SK-N-SH (cell line): ENCODE results near the gene PCDH17. TPM values are rescaled to one million over a fixed set of nuclear protein-coding genes. Genes with fewer than 3 reads are reported as not detected.

Experiments used
- CTCF ChIA-PET: fragments of 300-600, 350-600 bp; formaldehyde crosslinking; extraction: SDS; loops from one replicate; lab custom pipeline; 2021; lab: Yijun Ruan, JAX
- POLR2A ChIA-PET: fragments of 350-600 bp; sonication (Branson Sonifier 250); formaldehyde crosslinking; extraction: SDS; loops from one replicate; lab custom pipeline; 2020; ENCODE audit warnings: antibody characterized with exemption, inconsistent platforms; lab: Yijun Ruan, JAX
- DNase-seq: peaks from one replicate; pipeline ENCODE4 v3.0.0; 2012
- H2AFZ ChIP-seq: fragments of 200-600 bp; sonication (generic); 2 replicates; pipeline ENCODE4 v1.8.1; 2016; ENCODE audit warnings: antibody characterized with exemption, mild to moderate bottlenecking, low read depth
- H3F3A ChIP-seq: fragments of 200-600 bp; sonication (generic); replicated peaks from 2 replicates; pipeline ENCODE3; 2016; ENCODE audit warnings: antibody characterized with exemption, mild to moderate bottlenecking; ENCODE audit not compliant: insufficient read depth
- H3K27ac ChIP-seq, 2 experiments: fragments of 200-500 bp in 1 of 2; fragments of 200-600 bp in 1 of 2; sonication (Bioruptor generic) in 1 of 2; sonication (generic), shearing (Covaris generic) in 1 of 2; 2 replicates each; pipeline versions ENCODE4 v1.5.1 to v1.6.1; 2014 to 2016; ENCODE audit warnings: low read depth in 2 of 2, inconsistent platforms in 1 of 2, low read length in 1 of 2, mild to moderate bottlenecking in 1 of 2, mixed read lengths in 1 of 2
- H3K27me3 ChIP-seq: fragments of 200-600 bp; sonication (generic), shearing (Covaris generic); 2 replicates; pipeline ENCODE4 v1.6.1; 2016; ENCODE audit warnings: mixed run types; ENCODE audit not compliant: insufficient read depth
- H3K36me3 ChIP-seq, 2 experiments: fragments of 200-500 bp in 1 of 2; fragments of 200-600 bp in 1 of 2; sonication (Bioruptor generic) in 1 of 2; sonication (generic) in 1 of 2; replicated peaks in 1 of 2; 2 replicates each; pipeline versions ENCODE3 to v1.5.1; 2014 to 2016; ENCODE audit warnings: low read length in 1 of 2, mild to moderate bottlenecking in 1 of 2; ENCODE audit not compliant: insufficient read depth in 2 of 2, control insufficient read depth in 1 of 2
- H3K4me1 ChIP-seq, 2 experiments: fragments of 200-500 bp in 1 of 2; fragments of 200-600 bp in 1 of 2; sonication (Bioruptor generic) in 1 of 2; sonication (generic), shearing (Covaris generic) in 1 of 2; 2 replicates each; pipeline versions ENCODE4 v1.5.1 to v1.6.1; 2014 to 2016; ENCODE audit warnings: low read depth in 1 of 2, low read length in 1 of 2, mixed run types in 1 of 2; ENCODE audit not compliant: insufficient read depth in 2 of 2, control insufficient read depth in 1 of 2
- H3K4me2 ChIP-seq: fragments of 200-600 bp; sonication (generic), shearing (Covaris generic); 2 replicates; pipeline ENCODE4 v1.6.1; 2017; ENCODE audit warnings: mixed run types
- H3K4me3 ChIP-seq, 2 experiments: fragments of 200-500 bp in 1 of 2; fragments of 200-600 bp in 1 of 2; sonication (Bioruptor generic) in 1 of 2; sonication (generic), shearing (Covaris generic) in 1 of 2; 2 replicates each; pipeline versions ENCODE4 v1.5.1 to v1.8.1; 2014 to 2016; ENCODE audit warnings: low read depth in 2 of 2, inconsistent platforms in 1 of 2, low read length in 1 of 2, mild to moderate bottlenecking in 1 of 2, mixed read lengths in 1 of 2, moderate library complexity in 1 of 2
- H3K79me2 ChIP-seq: fragments of 200-600 bp; sonication (generic); 2 replicates; pipeline ENCODE4 v1.8.1; 2017; ENCODE audit warnings: mild to moderate bottlenecking; ENCODE audit not compliant: insufficient read depth
- H3K9ac ChIP-seq: fragments of 200-600 bp; sonication (generic); 2 replicates; pipeline ENCODE4 v1.6.1; 2017; ENCODE audit warnings: mixed run types
- H3K9me2 ChIP-seq: fragments of 200-600 bp; sonication (generic); 2 replicates; pipeline ENCODE4 v1.6.1; 2017; ENCODE audit warnings: mixed run types
- H3K9me3 ChIP-seq: fragments of 200-600 bp; sonication (generic); 2 replicates; pipeline ENCODE4 v1.6.1; 2017; ENCODE audit warnings: mixed run types, mild to moderate bottlenecking, moderate library complexity
- H4K20me1 ChIP-seq: fragments of 200-600 bp; sonication (generic); 2 replicates; pipeline ENCODE4 v1.6.1; 2017; ENCODE audit warnings: mild to moderate bottlenecking, mixed run types; ENCODE audit not compliant: insufficient read depth
- EP300 ChIP-seq, 2 experiments: IDR thresholded peaks; 2 replicates each; pipeline versions ENCODE4 v1.4.0 to v1.6.1; 2012; ENCODE audit warnings: borderline replicate concordance in 1 of 2, low read depth in 1 of 2, low read length in 1 of 2
- FOSL2 ChIP-seq: IDR thresholded peaks from 2 replicates; pipeline ENCODE4 v1.4.0; 2012; ENCODE audit warnings: low read depth, mild to moderate bottlenecking, moderate library complexity, borderline replicate concordance
- FOXJ3 ChIP-seq: sonication (generic); formaldehyde crosslinking; IDR thresholded peaks from 2 replicates; pipeline ENCODE4 v1.5.1; 2020; ENCODE audit warnings: mild to moderate bottlenecking, missing genetic modification reagents
- GABPA ChIP-seq: IDR thresholded peaks from 2 replicates; pipeline ENCODE4 v1.4.0; 2012; ENCODE audit warnings: low read depth, mild to moderate bottlenecking
- GATA2 ChIP-seq: sonication (generic); formaldehyde crosslinking; IDR thresholded peaks from 2 replicates; pipeline ENCODE4 v1.5.0; 2020; ENCODE audit warnings: mild to moderate bottlenecking, missing genetic modification reagents
- JUND ChIP-seq: IDR thresholded peaks from 2 replicates; pipeline ENCODE4 v1.4.0; 2012
- MEF2A ChIP-seq: IDR thresholded peaks from 2 replicates; pipeline ENCODE4 v1.4.0; 2012; ENCODE audit warnings: low read depth, borderline replicate concordance
- MXI1 ChIP-seq: IDR thresholded peaks from 2 replicates; pipeline ENCODE4 v1.6.1; 2012; ENCODE audit warnings: mild to moderate bottlenecking, low read depth, low read length, improper control_type of control experiment
- NFIC ChIP-seq: IDR thresholded peaks from 2 replicates; pipeline ENCODE4 v1.4.0; 2012; ENCODE audit warnings: borderline replicate concordance
- NRF1 ChIP-seq: IDR thresholded peaks from 2 replicates; pipeline ENCODE4 v1.6.1; 2012; ENCODE audit warnings: low read depth, mild to moderate bottlenecking, low read length
- RXRA ChIP-seq: IDR thresholded peaks from 2 replicates; pipeline ENCODE4 v1.4.0; 2012; ENCODE audit warnings: low read depth, mild to moderate bottlenecking, borderline replicate concordance
- SIN3A ChIP-seq: IDR thresholded peaks from 2 replicates; pipeline ENCODE4 v1.6.1; 2012; ENCODE audit warnings: low read depth, mild to moderate bottlenecking, low read length, moderate library complexity, borderline replicate concordance
- SMC3 ChIP-seq: IDR thresholded peaks from 2 replicates; pipeline ENCODE4 v1.6.1; 2012; ENCODE audit warnings: low read depth, low read length, improper control_type of control experiment
- YY1 ChIP-seq: IDR thresholded peaks from 2 replicates; pipeline ENCODE4 v1.4.0; 2012; ENCODE audit warnings: low read depth, mild to moderate bottlenecking
- WGBS: methylation state at CpG from one replicate; pipeline ENCODE4 v1.1.6; 2017; ENCODE audit warnings: low lambda C conversion rate; 5-methylcytosine and 5-hydroxymethylcytosine counted together
- polyA plus RNA-seq, 3 experiments: library from polyadenylated mRNA; depleted of rRNA; stranded (reverse); fragments of >200 nt; gene quantifications; 2 replicates each; pipeline ENCODE4 v1.2.3, GENCODE V29; 2012
- TF ChIP-seq, protein P1 (sequence below): IDR thresholded peaks from 2 replicates; pipeline ENCODE4 v1.4.0; 2012; ENCODE audit warnings: low read depth, borderline replicate concordance
- TF ChIP-seq, protein P2 (sequence below): IDR thresholded peaks from 2 replicates; pipeline ENCODE4 v1.6.1; 2012; ENCODE audit warnings: mild to moderate bottlenecking, low read depth, low read length, moderate library complexity

Gene PCDH17
- polyA plus RNA-seq, 1 of the 3 experiments (the other 2 are of a cell fraction) = 0.13 TPM

DNA sequence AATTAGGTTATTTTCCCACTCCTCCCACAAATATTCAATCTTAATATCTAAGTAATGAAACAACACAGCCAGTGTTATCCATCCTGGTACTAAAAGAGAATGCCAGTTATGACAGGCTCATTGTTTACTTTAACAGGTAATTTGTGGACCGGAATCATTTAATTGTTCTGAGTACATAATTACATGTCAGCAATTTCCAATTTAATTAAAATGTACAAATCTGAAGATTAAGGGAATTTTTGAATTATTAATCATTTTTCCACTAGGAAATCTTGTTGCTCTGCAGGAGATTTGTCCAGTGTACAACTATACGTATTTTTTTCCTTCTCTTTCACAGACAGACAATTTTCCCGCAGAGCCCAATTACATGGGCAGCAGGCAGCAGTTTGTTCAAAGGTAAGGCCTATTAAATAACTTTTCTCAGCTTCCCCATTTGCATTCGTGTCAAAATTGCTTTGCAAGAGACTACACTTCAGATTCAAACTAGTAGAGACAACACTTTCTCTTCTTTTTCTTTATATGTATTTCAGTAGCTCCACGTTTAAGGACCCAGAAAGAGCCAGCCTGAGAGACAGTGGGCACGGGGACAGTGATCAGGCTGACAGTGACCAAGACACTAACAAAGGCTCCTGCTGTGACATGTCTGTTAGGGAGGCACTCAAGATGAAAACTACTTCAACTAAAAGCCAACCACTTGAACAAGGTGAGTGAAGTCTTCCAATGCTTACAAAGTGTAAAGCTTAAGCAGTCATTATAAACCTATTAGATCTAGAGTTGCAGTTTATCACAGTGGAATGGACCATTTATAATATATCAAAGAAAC is 34.8 kb downstream of the PCDH17 start:
- H3K9me3 ChIP-seq = no peaks in the 10 kb centered on the region
- H3K4me2 ChIP-seq = no peak overlapping the region
- TF ChIP-seq FOXJ3 (CRISPR knock-in tag) = no peak
- TF ChIP-seq SMC3 = no peak
- TF ChIP-seq SIN3A = no peak
- no peak for TF ChIP-seq NFIC
- TF ChIP-seq MEF2A = no peak
- no peaks in the 10 kb centered on the region for H3K9me2 ChIP-seq
- no peak overlapping the region for H2AFZ ChIP-seq
- no peaks in the 10 kb centered on the region for H3K4me1 ChIP-seq
- H3K79me2 ChIP-seq = no peaks in the 10 kb centered on the region
- H3F3A ChIP-seq = no peaks in the 10 kb centered on the region
- ChIA-PET POLR2A (no interaction called here), CTCF (no interaction called here)
- no peaks in the 10 kb centered on the region for H4K20me1 ChIP-seq
- no peak for DNase-seq
- no peaks in the 10 kb centered on the region for H3K27me3 ChIP-seq
- H3K36me3 ChIP-seq = no peaks in the 10 kb centered on the region
- no peak overlapping the region for H3K9ac ChIP-seq
- H3K4me3 ChIP-seq = no peak overlapping the region
- no peak overlapping the region for H3K27ac ChIP-seq
- WGBS = 44% methylated on average over 6 of the region's 6 CpGs

DNA sequence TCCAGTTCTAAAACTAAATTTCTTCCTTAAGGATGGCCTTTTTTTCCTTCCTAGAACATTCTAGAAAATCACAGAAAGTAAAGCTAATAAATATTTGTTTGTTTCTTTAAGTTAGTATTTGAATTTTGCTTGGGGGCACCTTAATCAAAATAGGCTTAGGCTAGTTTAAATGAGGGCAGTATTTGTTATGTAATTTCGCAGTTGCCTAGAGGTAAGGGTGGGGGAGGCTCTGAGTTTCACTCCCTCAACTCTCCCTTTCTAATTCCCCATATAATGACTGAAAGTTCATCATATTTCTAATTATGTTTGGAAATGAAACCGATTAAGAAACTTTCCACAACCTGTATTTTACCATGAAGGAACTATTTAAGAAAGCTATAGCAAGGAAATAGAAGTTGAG is 40.6 kb downstream of the PCDH17 start:
- WGBS = 38% methylated on average over 2 of the region's 2 CpGs
- no peak overlapping the region for H2AFZ ChIP-seq
- no peaks in the 10 kb centered on the region for H4K20me1 ChIP-seq
- ChIA-PET CTCF (interaction anchor here (1.2 kb wide), 1 partner anchor 40 kb away, joined by 4 read pairs; the partner anchor contains the start of gene PCDH17), POLR2A (no interaction called here)
- no peak for DNase-seq
- no peak for TF ChIP-seq SMC3
- TF ChIP-seq, protein P1, sequence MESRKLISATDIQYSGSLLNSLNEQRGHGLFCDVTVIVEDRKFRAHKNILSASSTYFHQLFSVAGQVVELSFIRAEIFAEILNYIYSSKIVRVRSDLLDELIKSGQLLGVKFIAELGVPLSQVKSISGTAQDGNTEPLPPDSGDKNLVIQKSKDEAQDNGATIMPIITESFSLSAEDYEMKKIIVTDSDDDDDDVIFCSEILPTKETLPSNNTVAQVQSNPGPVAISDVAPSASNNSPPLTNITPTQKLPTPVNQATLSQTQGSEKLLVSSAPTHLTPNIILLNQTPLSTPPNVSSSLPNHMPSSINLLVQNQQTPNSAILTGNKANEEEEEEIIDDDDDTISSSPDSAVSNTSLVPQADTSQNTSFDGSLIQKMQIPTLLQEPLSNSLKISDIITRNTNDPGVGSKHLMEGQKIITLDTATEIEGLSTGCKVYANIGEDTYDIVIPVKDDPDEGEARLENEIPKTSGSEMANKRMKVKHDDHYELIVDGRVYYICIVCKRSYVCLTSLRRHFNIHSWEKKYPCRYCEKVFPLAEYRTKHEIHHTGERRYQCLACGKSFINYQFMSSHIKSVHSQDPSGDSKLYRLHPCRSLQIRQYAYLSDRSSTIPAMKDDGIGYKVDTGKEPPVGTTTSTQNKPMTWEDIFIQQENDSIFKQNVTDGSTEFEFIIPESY = no peak
- TF ChIP-seq FOSL2 = no peak
- H3K9me3 ChIP-seq = no peaks in the 10 kb centered on the region
- no peak overlapping the region for H3K9ac ChIP-seq
- no peaks in the 10 kb centered on the region for H3K79me2 ChIP-seq
- H3K4me2 ChIP-seq = no peak overlapping the region
- H3F3A ChIP-seq = no peaks in the 10 kb centered on the region
- peaks cover 0 to 3% of the 10 kb centered on the region in 2 experiments; a peak in 1 of 4 replicates for H3K4me1 ChIP-seq
- H3K27me3 ChIP-seq = no peaks in the 10 kb centered on the region
- H3K27ac ChIP-seq = no peak overlapping the region
- H3K36me3 ChIP-seq = no peaks in the 10 kb centered on the region
- no peaks in the 10 kb centered on the region for H3K9me2 ChIP-seq
- H3K4me3 ChIP-seq = no peak overlapping the region

DNA sequence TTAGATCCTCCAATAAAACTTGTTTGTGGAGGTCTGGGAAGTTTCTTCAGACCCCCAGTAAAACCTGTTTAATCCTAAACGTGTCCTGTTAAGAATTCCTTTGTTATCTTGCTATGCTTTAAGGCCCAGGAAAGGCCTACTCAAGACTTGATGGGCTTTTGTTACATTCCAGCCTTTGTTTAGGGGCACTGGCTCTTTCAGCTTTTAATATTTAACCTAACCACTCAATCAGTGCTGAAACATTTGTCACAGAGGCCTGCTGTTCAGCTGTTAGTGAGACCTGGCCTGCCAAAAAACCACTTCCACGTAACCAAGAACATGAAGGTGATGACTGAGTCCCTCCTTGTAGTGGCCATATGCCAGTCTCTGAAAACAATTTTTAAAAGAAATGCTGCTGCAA is 41.7 kb downstream of the PCDH17 start:
- peaks cover 0 to 3% of the 10 kb centered on the region in 2 experiments; a peak in 1 of 4 replicates for H3K4me1 ChIP-seq
- no peak overlapping the region for H3K4me2 ChIP-seq
- no peak overlapping the region for H2AFZ ChIP-seq
- no peaks in the 10 kb centered on the region for H3K9me2 ChIP-seq
- H3K27me3 ChIP-seq = no peaks in the 10 kb centered on the region
- DNase-seq = no peak
- H3K79me2 ChIP-seq = no peaks in the 10 kb centered on the region
- no peaks in the 10 kb centered on the region for H3F3A ChIP-seq
- no peaks in the 10 kb centered on the region for H3K9me3 ChIP-seq
- H3K36me3 ChIP-seq = no peaks in the 10 kb centered on the region
- 35% methylated on average over 2 of the region's 2 CpGs for WGBS
- ChIA-PET POLR2A (no interaction called here), CTCF (interaction anchor here (1.2 kb wide), 1 partner anchor 41 kb away, joined by 4 read pairs; the partner anchor contains the start of gene PCDH17)
- no peak overlapping the region for H3K9ac ChIP-seq
- H3K27ac ChIP-seq = no peak overlapping the region
- no peak overlapping the region for H3K4me3 ChIP-seq
- H4K20me1 ChIP-seq = no peaks in the 10 kb centered on the region
- TF ChIP-seq, protein P2, sequence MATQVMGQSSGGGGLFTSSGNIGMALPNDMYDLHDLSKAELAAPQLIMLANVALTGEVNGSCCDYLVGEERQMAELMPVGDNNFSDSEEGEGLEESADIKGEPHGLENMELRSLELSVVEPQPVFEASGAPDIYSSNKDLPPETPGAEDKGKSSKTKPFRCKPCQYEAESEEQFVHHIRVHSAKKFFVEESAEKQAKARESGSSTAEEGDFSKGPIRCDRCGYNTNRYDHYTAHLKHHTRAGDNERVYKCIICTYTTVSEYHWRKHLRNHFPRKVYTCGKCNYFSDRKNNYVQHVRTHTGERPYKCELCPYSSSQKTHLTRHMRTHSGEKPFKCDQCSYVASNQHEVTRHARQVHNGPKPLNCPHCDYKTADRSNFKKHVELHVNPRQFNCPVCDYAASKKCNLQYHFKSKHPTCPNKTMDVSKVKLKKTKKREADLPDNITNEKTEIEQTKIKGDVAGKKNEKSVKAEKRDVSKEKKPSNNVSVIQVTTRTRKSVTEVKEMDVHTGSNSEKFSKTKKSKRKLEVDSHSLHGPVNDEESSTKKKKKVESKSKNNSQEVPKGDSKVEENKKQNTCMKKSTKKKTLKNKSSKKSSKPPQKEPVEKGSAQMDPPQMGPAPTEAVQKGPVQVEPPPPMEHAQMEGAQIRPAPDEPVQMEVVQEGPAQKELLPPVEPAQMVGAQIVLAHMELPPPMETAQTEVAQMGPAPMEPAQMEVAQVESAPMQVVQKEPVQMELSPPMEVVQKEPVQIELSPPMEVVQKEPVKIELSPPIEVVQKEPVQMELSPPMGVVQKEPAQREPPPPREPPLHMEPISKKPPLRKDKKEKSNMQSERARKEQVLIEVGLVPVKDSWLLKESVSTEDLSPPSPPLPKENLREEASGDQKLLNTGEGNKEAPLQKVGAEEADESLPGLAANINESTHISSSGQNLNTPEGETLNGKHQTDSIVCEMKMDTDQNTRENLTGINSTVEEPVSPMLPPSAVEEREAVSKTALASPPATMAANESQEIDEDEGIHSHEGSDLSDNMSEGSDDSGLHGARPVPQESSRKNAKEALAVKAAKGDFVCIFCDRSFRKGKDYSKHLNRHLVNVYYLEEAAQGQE = no peak
- TF ChIP-seq MEF2A (no peak), JUND (no peak), YY1 (no peak), NRF1 (no peak), NFIC (no peak), GATA2 (CRISPR knock-in tag) (no peak), RXRA (no peak), MXI1 (no peak), EP300 (IDR thresholded peaks at IDR 0.05; ENCODE audit: borderline replicate concordance in 1 of 2, low read depth in 1 of 2, low read length in 1 of 2) (no peak), GABPA (no peak)
